HPDE6-E6E7 (cell line): Measurements from ENCODE around the gene MATK.

ENCODE experiments used
- DNase-seq: peaks from one replicate; pipeline ENCODE4 v3.0.0; 2011; ENCODE audit warnings: missing footprints; ENCODE audit errors: extremely low spot score

Gene MATK

DNA sequence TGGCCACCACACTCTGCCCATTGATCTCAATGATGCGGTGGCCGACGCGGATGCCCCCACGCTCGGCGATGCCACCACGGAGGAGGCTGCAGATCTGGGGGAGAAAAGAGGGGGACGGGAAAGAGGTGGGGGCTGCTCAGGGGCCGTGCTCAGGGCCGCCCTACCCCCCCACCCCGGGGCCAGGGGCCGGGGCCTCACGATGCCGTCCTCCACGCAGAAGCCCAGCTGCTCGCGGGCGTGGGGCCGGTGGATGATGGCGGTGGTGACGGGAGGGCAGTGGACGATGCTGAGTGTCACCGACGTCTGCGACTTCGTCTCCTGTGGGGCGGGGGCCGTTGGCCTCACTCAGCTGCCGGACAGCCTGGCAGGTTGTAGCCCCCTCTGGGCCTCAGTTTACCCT lies 34.9 kb downstream of the MATK start:
- no peak for DNase-seq

DNA sequence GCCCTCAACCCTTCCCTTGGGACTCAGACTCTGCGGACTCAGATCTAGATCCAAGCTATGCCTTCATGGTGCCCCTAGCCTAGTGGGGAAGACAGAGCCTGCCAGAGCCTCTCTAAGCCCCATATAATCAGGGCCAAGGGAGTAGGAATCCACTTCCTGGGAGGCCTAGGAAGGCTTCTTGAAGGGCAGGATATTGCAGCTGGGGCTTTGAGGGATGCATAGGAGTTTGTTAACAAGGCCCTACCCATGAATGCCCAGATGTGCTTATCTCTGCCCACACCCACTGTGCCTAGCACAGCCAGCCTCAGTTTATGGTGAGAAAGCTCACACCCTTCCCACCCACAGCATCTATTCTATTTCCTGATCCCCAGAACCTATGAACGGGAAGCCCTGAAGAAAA lies 36.0 kb downstream of the MATK start:
- no peak for DNase-seq

DNA sequence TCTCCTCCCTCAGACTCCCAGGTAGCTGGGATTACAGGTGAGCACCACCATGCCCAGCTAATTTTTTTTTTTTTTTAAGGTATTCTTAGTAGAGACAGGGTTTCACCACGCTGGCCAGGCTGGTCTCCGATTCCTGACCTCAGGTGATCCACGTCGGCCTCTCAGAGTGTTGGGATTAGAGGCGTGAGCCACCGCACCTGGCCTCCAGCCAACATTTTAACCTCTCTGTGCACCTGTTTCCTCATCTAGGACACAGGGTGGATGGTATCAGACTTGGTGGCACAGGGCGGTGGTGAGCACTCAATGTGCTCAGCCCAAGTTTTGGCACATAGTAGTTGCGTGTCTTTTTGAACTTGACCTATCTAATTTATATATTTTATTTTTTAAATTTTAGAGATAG lies 37.2 kb downstream of the MATK start:
- no peak for DNase-seq

DNA sequence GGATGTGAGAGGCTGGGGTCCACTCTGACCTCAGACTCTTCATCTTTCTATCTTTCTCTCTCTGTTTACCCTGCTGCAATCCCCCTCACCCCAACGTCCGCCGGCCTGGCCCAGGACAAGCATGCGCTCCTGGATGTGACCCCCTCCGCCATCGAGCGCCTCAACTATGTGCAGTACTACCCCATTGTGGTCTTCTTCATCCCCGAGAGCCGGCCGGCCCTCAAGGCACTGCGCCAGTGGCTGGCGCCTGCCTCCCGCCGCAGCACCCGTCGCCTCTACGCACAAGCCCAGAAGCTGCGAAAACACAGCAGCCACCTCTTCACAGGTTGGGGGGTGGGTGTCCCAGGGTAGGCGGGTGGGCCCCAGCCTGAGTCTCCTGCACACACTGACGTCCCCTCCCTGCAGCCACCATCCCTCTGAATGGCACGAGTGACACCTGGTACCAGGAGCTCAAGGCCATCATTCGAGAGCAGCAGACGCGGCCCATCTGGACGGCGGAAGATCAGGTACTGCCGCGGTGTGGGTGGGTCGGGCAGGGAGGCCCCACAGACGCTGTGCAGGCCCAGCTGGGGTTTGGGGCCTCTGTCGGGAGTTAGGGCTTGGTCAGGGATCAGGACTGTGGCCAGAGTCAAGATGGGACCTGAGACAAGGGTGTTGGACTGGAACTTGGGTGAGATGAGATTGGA lies 39.7 kb downstream of the MATK start:
- DNase-seq: no peak

DNA sequence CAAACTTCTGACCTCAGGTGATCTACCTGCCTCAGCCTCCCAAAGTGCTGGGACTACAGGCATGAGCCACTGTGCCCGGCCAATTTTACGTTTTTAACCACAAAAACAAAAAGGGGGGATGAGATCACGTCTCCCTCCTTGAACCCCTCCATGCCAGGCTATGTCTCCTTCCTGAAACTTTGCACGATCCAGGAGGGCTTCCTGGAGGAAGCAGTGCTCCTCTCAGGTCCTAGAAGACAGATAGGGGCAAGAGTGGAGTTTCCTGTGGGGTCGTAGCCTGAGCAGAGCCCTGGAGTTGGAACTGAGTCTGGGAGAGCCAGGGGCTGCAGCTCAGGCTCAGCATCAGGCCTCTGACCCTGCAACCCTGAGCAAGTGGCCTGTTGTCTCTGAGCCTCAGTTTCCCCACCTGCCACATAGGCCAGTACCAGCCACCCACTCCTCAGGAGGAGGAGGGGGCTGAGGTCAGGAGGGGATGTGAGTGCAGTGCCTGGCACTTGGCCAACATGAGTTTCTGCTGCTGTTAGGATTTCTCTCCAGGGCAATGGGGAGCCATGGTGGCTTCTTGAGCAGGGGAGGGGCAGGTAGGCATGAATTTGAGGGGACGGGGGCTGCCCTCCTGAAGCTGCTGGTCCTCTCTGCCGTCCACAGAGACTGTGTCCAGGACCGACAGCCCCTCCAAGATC lies 40.7 kb downstream of the MATK start:
- no peak for DNase-seq

DNA sequence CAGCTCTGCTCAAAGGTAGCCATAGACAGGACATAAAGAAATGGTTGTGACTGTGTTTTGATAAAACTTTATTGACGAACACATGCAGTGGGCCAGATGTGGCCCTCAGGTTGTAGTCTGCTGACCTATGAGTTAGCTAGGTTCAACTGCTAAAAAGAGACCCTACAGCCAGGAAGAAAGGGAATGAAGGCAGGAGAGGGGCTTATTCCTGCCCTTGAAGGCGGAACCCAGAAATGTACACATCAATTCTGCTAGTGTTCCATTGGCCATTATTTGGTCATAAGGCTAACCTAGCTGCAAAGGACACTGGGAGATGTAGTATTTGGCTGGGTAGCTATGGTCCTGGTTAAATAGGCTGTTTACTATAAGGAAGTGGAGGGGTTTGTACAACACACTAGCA lies 42.7 kb downstream of the MATK start:
- DNase-seq: no peak

DNA sequence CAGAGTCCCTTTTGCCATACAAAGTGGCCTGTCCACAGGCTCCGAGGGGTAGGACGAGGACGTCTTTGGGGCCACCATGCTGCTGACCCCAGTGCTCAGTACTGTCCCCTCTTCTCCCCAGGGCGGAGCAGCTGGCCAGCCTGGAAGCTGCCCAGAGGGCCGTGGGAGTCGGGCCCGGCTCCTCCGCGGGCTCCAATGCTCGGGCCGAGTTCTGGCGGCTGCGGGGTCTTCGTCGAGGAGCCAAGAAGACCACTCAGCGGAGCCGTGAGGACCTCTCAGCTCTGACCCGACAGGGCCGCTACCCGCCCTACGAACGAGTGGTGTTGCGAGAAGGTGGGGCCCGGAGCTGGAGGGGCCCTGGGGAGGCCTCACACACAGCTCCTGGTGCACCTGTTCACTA lies 45.8 kb downstream of the MATK start:
- DNase-seq: no peak

DNA sequence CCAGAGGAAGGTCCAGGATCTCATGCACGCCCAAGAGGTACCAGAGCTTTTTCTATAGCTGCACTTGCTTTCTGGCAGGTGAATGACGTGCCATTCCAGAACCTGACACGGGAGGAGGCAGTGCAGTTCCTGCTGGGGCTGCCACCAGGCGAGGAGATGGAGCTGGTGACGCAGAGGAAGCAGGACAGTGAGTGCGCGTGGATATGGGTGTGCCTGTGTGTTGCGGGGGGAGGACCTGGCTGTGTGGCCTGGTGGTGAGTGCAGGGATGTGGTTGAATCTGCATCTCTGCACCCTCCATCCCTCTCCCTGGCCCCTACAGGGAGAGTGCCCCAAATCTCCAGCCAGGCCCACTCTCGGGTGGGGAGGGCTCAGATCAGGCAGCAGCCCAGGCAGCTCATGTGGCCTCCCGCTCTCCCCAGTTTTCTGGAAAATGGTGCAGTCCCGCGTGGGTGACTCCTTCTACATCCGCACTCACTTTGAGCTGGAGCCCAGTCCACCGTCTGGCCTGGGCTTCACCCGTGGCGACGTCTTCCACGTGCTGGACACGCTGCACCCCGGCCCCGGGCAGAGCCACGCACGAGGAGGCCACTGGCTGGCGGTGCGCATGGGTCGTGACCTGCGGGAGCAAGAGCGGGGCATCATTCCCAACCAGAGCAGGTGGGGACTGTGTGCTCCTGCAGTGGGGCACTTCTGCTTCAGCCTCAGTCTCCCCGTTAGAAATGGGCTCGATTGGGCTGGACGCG lies 47.5 kb downstream of the MATK start:
- no peak for DNase-seq

DNA sequence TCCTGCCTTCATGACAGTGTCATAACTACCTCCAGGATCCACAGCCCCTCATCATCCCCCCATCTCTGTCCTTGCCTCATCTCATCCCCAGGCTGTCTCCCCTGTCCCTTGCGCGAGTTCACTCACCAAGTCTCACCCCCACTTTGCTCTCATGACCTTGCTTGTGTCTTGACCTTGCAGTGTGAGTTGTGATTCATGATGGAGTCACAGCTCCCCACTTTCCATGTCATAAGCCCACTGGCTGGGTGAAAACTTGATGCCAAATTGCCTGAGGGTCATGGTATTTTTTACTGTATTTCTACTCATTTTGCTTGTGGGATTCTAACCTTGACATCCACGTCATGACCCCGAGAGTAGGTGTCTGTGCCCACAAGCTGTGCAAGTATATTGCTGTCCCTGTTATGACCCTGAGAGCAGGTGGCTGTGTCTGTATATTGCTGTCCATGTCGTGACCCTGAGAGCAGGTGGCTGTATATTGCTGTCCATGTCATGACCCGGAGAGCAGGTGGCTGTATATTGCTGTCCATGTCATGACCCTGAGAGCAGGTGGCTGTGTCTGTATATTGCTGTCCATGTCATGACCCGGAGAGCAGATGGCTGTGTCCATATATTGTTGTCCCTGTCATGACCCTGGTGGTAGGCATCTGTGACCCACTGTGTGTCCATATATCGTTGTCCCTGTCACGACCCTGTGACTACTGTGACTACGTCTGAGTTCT lies 48.5 kb downstream of the MATK start:
- no peak for DNase-seq

DNA sequence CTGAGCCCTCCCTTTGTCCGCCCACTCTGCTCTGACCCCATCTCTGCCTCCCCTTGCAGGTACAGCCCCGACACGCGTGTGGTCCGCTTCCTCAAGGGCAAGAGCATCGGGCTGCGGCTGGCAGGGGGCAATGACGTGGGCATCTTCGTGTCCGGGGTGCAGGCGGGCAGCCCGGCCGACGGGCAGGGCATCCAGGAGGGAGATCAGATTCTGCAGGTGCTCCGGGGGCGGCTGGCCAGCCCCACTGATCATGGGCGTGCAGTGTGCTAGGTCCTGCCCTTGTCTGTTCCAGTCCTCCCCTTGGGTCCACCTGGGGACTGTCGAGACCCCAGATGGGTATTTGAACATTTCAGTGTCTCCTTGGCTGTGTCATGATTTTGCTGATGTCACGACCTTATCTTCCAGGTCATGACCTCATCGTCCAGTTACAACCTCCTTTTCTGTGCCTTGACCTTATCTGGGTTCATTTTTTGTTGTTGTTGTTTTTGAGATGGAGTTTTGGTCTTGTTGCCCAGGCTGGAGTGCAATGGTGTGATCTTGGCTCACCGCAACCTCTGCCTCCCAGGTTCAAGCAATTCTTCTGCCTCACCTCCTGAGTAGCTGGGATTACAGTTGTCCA lies 50.0 kb downstream of the MATK start:
- no peak for DNase-seq

DNA sequence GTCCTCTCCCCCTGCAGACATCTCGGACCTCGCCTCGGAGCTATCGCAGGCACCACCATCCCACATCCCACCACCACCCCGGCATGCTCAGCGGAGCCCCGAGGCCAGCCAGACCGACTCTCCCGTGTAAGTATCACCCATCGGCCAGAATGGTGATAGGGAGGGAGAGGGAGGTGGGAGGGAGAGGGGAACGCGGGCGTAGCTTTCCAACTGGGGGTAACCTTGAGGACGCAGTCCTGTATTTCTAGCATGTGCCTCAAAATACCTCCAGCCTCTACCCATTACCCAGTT lies 51.9 kb downstream of the MATK start:
- DNase-seq: no peak

DNA sequence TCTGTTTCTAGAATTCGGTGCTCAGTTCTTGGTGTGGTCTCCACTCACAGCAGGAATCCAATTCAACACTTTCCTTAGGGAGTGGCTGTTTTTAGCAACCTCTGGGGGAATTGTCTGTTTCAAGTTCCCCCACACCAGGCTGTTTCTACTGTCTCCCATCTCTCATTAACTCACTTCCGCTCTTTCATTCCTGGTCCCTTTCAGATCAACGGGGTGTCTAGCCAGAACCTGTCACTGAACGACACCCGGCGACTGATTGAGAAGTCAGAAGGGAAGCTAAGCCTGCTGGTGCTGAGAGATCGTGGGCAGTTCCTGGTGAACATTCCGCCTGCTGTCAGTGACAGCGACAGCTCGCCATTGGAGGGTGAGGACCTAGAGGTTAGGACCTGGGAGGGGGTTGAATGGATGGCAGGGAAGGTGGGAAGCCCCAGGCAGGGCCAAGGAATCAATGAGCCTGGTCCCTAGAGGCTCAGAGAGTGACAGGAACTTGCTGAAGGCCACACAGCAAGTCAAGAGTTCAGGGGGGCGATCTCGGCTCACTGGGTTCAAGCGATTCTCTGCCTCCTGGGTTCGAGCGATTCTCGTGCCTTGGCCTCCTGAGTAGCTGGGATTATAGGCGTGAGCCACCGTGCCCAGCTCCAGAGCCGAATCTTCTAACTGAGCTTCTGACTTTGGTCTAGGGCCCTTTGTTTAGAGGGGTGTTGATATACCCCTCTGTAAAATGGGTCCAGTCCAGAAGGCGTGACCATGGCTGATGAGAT lies 52.5 kb downstream of the MATK start:
- no peak for DNase-seq

DNA sequence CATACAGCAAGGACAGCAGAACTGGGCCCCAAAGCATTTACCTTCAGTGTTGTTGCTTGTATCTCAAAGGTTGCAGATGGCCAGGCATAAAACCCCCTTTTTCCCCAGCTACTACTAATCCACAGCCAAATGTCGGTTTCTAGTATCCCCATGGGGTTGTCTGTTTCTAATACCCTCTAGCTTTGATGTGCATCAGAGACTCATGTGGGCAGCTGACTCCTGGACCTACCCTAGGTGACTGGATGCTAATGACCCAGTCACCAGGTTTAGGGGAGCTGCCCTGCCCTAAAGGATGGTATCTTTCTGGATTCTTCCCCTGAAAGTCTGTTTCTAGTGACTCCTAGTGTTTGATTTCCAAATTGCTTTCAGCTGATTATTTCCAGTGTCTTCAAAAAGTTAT lies 54.1 kb downstream of the MATK start:
- DNase-seq: no peak

DNA sequence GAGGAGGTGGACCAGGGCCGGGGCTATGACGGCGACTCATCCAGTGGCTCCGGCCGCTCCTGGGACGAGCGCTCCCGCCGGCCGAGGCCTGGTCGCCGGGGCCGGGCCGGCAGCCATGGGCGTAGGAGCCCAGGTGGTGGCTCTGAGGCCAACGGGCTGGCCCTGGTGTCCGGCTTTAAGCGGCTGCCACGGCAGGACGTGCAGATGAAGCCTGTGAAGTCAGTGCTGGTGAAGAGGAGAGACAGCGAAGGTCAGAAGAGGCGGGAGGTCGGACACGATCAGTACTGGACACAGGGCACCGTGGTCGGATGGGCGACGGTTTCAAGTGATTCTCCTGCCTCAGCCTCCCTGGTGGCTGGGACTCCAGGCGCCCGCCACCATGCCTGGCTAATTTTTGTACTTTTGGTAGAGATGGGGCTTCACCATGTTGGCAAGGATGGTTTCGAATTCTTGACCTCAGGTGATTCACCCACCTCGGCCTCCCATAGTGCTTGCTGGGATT lies 55.7 kb downstream of the MATK start:
- DNase-seq: no peak
